Hindlimb muscle (tissue), 1 donor: ENCODE measurements around the gene SUN5. TPM values are rescaled to one million over a fixed set of nuclear protein-coding genes. Genes with fewer than 3 reads are reported as not detected.

Experiments
- DNase-seq: peaks from one replicate; pipeline ENCODE4 v3.0.0-alpha.2; 2013
- polyA plus RNA-seq: library from polyadenylated mRNA; unstranded; fragments of 120-200 nt; gene quantifications from one replicate; pipeline ENCODE4 v1.2.1, GENCODE V29; 2013; ENCODE audit not compliant: insufficient read length

SUN5 gene
- polyA plus RNA-seq, 1 donor = not detected

- no peak for DNase-seq
These were observed 8.3 kb upstream of the SUN5 start for GRCh38 chr20:33012327-33013189.

GRCh38 chr20:33010674-33011449 is 6.6 kb upstream of the SUN5 start:
- no peak for DNase-seq

- no peak for DNase-seq
These were observed 5.9 kb upstream of the SUN5 start for GRCh38 chr20:33010133-33010504.

GRCh38 chr20:33009214-33010132 is 5.2 kb upstream of the SUN5 start:
- DNase-seq = no peak

- DNase-seq = no peak
These were observed 4.3 kb upstream of the SUN5 start for GRCh38 chr20:33008336-33009213.

GRCh38 chr20:33007376-33008335 is 3.4 kb upstream of the SUN5 start, which contains the start of gene BPIFB2:
BPIFB2 (plus strand) TSS chr20:33007704; CDS start chr20:33008575, 871 bp downstream.
- no peak for DNase-seq

GRCh38 chr20:33006776-33007375 is 2.6 kb upstream of the SUN5 start:
- DNase-seq = no peak

- no peak for DNase-seq
These were observed 1.9 kb upstream of the SUN5 start for GRCh38 chr20:33005908-33006775.

GRCh38 chr20:33005132-33005566 is 916 bp upstream of the SUN5 start:
- DNase-seq = no peak

GRCh38 chr20:33002087-33002808 is 2.0 kb downstream of the SUN5 start:
- DNase-seq = no peak

- DNase-seq = no peak
These were observed 3.3 kb downstream of the SUN5 start for GRCh38 chr20:33000802-33001466.

GRCh38 chr20:32999603-33000250 is 4.5 kb downstream of the SUN5 start:
- DNase-seq = no peak

GRCh38 chr20:32997431-32997830 is 6.8 kb downstream of the SUN5 start:
- DNase-seq = no peak

GRCh38 chr20:32995802-32996201 is 8.4 kb downstream of the SUN5 start:
- no peak for DNase-seq

- DNase-seq = no peak
These were observed 10.7 kb downstream of the SUN5 start for GRCh38 chr20:32993496-32994050.

GRCh38 chr20:32991792-32992641 is 12.2 kb downstream of the SUN5 start:
- DNase-seq = no peak
